Putamen (tissue), 1 donor: Measurements from ENCODE around the gene ADAMTS17.

Experiments
- DNase-seq: peaks from one replicate; pipeline ENCODE4 v3.0.0-alpha.2; 2016; ENCODE audit warnings: low spot score

The ADAMTS17 gene

GRCh38 chr15:99978426-99978825 is 363.3 kb downstream of the ADAMTS17 start:
- no peak for DNase-seq

GRCh38 chr15:99977929-99978328 is 363.8 kb downstream of the ADAMTS17 start:
- DNase-seq: no peak

- DNase-seq: no peak
Observed at GRCh38 chr15:99976811-99977271, 364.9 kb downstream of the ADAMTS17 start.

- DNase-seq: no peak
Observed at GRCh38 chr15:99976000-99976399, 365.8 kb downstream of the ADAMTS17 start.

GRCh38 chr15:99974246-99974645 is 367.5 kb downstream of the ADAMTS17 start:
- DNase-seq: no peak

GRCh38 chr15:99973351-99973750 is 368.4 kb downstream of the ADAMTS17 start:
- no peak for DNase-seq

GRCh38 chr15:99970891-99971430 is 370.8 kb downstream of the ADAMTS17 start:
- DNase-seq: no peak

GRCh38 chr15:99969261-99969920 is 372.4 kb downstream of the ADAMTS17 start:
- DNase-seq: no peak

GRCh38 chr15:99967841-99968371 is 373.9 kb downstream of the ADAMTS17 start:
- no peak for DNase-seq

GRCh38 chr15:99966815-99967214 is 375.0 kb downstream of the ADAMTS17 start:
- no peak for DNase-seq

- DNase-seq: no peak
Observed at GRCh38 chr15:99965376-99965775, 376.4 kb downstream of the ADAMTS17 start.

GRCh38 chr15:99963976-99964375 is 377.8 kb downstream of the ADAMTS17 start:
- DNase-seq: no peak

GRCh38 chr15:99963096-99963825 is 378.5 kb downstream of the ADAMTS17 start:
- DNase-seq: no peak

GRCh38 chr15:99962006-99962561 is 379.7 kb downstream of the ADAMTS17 start:
- DNase-seq: no peak

GRCh38 chr15:99961011-99961441 is 380.7 kb downstream of the ADAMTS17 start:
- no peak for DNase-seq

- DNase-seq: no peak
Observed at GRCh38 chr15:99959326-99959725, 382.4 kb downstream of the ADAMTS17 start.

- DNase-seq: no peak
Observed at GRCh38 chr15:99958426-99959097, 383.2 kb downstream of the ADAMTS17 start.

- DNase-seq: no peak
Observed at GRCh38 chr15:99957642-99958013, 384.1 kb downstream of the ADAMTS17 start.

- DNase-seq: no peak
Observed at GRCh38 chr15:99956820-99957641, 384.7 kb downstream of the ADAMTS17 start.

GRCh38 chr15:99956022-99956775 is 385.6 kb downstream of the ADAMTS17 start:
- DNase-seq: no peak
